GM23338 (cell line): ENCODE results near the gene DYNC2LI1. TPM values are rescaled to one million over a fixed set of nuclear protein-coding genes. Genes with fewer than 3 reads are reported as not detected.

Experiments used
- ATAC-seq: fragments of 200-7000 bp; cut with Tn5 transposase; 3 replicates; pipeline ENCODE4 v1.9.1; 2020
- DNase-seq: peaks from one replicate; pipeline ENCODE4 v3.0.0-alpha.2; 2015; ENCODE audit warnings: low spot score
- H2AFZ ChIP-seq: fragments of 200-600 bp; sonication (generic); 2 replicates; pipeline ENCODE4 v1.8.0; 2016; ENCODE audit warnings: antibody characterized with exemption, mild to moderate bottlenecking, moderate library complexity
- H3F3A ChIP-seq: fragments of 200-600 bp; sonication (generic); replicated peaks from 2 replicates; pipeline ENCODE4 v1.8.0; 2017; ENCODE audit warnings: antibody characterized with exemption, mixed run types, low read depth
- H3K27ac ChIP-seq: fragments of 200-600 bp; sonication (generic); 2 replicates; pipeline ENCODE4 v1.6.1; 2016; ENCODE audit warnings: low read depth
- H3K27me3 ChIP-seq: fragments of 200-600 bp; sonication (generic); 2 replicates; pipeline ENCODE4 v1.8.0; 2016; ENCODE audit warnings: mild to moderate bottlenecking, mixed run types, moderate library complexity; ENCODE audit not compliant: insufficient read depth
- H3K36me3 ChIP-seq: fragments of 200-600 bp; sonication (generic); 2 replicates; pipeline ENCODE4 v1.8.0; 2016; ENCODE audit warnings: mild to moderate bottlenecking; ENCODE audit not compliant: insufficient read depth
- H3K4me1 ChIP-seq: fragments of 200-600 bp; sonication (generic); 2 replicates; pipeline ENCODE4 v1.8.0; 2016; ENCODE audit warnings: mild to moderate bottlenecking, moderate library complexity; ENCODE audit not compliant: insufficient read depth
- H3K4me2 ChIP-seq: fragments of 200-600 bp; sonication (generic); 2 replicates; pipeline ENCODE4 v1.7.1; 2017; ENCODE audit warnings: mixed run types
- H3K4me3 ChIP-seq: fragments of 200-600 bp; sonication (generic); 2 replicates; pipeline ENCODE4 v1.6.1; 2016; ENCODE audit warnings: mixed run types
- H3K79me2 ChIP-seq: fragments of 200-600 bp; sonication (generic); replicated peaks from 2 replicates; pipeline ENCODE4 v1.8.0; 2017; ENCODE audit warnings: mild to moderate bottlenecking; ENCODE audit not compliant: insufficient read depth
- H3K9me2 ChIP-seq: fragments of 200-600 bp; sonication (generic); 2 replicates; pipeline ENCODE4 v1.8.0; 2017; ENCODE audit not compliant: insufficient read depth
- H4K20me1 ChIP-seq: fragments of 200-600 bp; sonication (generic); replicated peaks from 2 replicates; pipeline ENCODE4 v1.8.0; 2017; ENCODE audit warnings: mild to moderate bottlenecking; ENCODE audit not compliant: insufficient read depth
- H3K27ac Mint-ChIP-seq: 2 replicates; pipeline ENCODE4 v1.8.0; 2020; ENCODE audit warnings: inconsistent platforms, mild to moderate bottlenecking, moderate library complexity, mixed read lengths
- H3K27me3 Mint-ChIP-seq: 3 replicates; pipeline ENCODE4 v1.8.0; 2022; ENCODE audit warnings: low read depth, mild to moderate bottlenecking, moderate library complexity, mixed read lengths, inconsistent platforms; ENCODE audit not compliant: insufficient read depth, poor library complexity
- H3K36me3 Mint-ChIP-seq: 3 replicates; pipeline ENCODE4 v1.8.0; 2021; ENCODE audit warnings: low read depth, mild to moderate bottlenecking, inconsistent platforms, moderate library complexity, mixed read lengths
- H3K4me1 Mint-ChIP-seq: 3 replicates; pipeline ENCODE4 v1.8.0; 2020; ENCODE audit warnings: mild to moderate bottlenecking, inconsistent platforms, mixed read lengths
- H3K4me3 Mint-ChIP-seq: 3 replicates; pipeline ENCODE4 v1.8.0; 2021; ENCODE audit warnings: moderate library complexity, mild to moderate bottlenecking, inconsistent platforms, mixed read lengths
- H3K9me3 Mint-ChIP-seq: 3 replicates; pipeline ENCODE4 v1.8.0; 2020; ENCODE audit warnings: moderate library complexity, mild to moderate bottlenecking, inconsistent platforms, mixed read lengths
- EZH2phosphoT487 ChIP-seq: fragments of 200-600 bp; sonication (generic); IDR thresholded peaks from one replicate; pipeline ENCODE4 v1.8.1; 2018; ENCODE audit warnings: antibody characterized with exemption; ENCODE audit not compliant: unreplicated experiment
- JUNB ChIP-seq: IDR thresholded peaks from one replicate; pipeline ENCODE4 v1.6.1; 2016; ENCODE audit warnings: antibody characterized with exemption; ENCODE audit not compliant: unreplicated experiment
- NANOG ChIP-seq: IDR thresholded peaks from 2 replicates; pipeline ENCODE4 v1.6.1; 2016; ENCODE audit warnings: antibody characterized with exemption, borderline replicate concordance
- POLR2AphosphoS5 ChIP-seq: IDR thresholded peaks from 2 replicates; pipeline ENCODE4 v1.6.1; 2016; ENCODE audit warnings: antibody characterized with exemption, low read depth
- STAT1 ChIP-seq: IDR thresholded peaks from one replicate; pipeline ENCODE4 v1.6.1; 2016; ENCODE audit warnings: antibody characterized with exemption; ENCODE audit not compliant: unreplicated experiment
- ZNF114 ChIP-seq: fragments of 250-450 bp; sonication (Bioruptor Pico); IDR thresholded peaks from 2 replicates; pipeline ENCODE4 v1.5.0; 2020; ENCODE audit warnings: mild to moderate bottlenecking, moderate library complexity
- polyA plus RNA-seq: library from polyadenylated mRNA; unstranded; fragments of >200 nt; fragmentation: Nextera tagmentation; extraction: Ambion mirVana; gene quantifications from 2 replicates; pipeline ENCODE4 v1.2.1, GENCODE V29; 2016
- total RNA-seq: library from RNA; depleted of rRNA; stranded (reverse); fragments of >200 nt; shearing (Covaris generic); gene quantifications from 2 replicates; pipeline ENCODE4 v1.2.3, GENCODE V29; 2014
- TF ChIP-seq, protein P1 (sequence below): fragments of 250-450 bp; sonication (Bioruptor Pico); IDR thresholded peaks from 2 replicates; pipeline ENCODE4 v1.5.0; 2020; ENCODE audit warnings: mild to moderate bottlenecking, moderate library complexity
- TF ChIP-seq, protein P2 (sequence below), 2 experiments: fragments of 200-600 bp in 1 of 2; sonication (generic) in 1 of 2; conservative IDR thresholded peaks; 2 replicates each; pipeline versions ENCODE4 v1.5.1 to v1.6.1; 2016 to 2017; ENCODE audit warnings: antibody characterized with exemption in 2 of 2, low read depth in 2 of 2, mild to moderate bottlenecking in 2 of 2, moderate library complexity in 1 of 2
- TF ChIP-seq, protein P3 (sequence below): IDR thresholded peaks from one replicate; pipeline ENCODE4 v1.6.1; 2018; ENCODE audit warnings: antibody characterized with exemption; ENCODE audit not compliant: unreplicated experiment

Gene DYNC2LI1
- total and polyA plus RNA-seq, 2 experiments from 2014 or later: 8.4 to 11.5 TPM

- TF ChIP-seq, protein P1, sequence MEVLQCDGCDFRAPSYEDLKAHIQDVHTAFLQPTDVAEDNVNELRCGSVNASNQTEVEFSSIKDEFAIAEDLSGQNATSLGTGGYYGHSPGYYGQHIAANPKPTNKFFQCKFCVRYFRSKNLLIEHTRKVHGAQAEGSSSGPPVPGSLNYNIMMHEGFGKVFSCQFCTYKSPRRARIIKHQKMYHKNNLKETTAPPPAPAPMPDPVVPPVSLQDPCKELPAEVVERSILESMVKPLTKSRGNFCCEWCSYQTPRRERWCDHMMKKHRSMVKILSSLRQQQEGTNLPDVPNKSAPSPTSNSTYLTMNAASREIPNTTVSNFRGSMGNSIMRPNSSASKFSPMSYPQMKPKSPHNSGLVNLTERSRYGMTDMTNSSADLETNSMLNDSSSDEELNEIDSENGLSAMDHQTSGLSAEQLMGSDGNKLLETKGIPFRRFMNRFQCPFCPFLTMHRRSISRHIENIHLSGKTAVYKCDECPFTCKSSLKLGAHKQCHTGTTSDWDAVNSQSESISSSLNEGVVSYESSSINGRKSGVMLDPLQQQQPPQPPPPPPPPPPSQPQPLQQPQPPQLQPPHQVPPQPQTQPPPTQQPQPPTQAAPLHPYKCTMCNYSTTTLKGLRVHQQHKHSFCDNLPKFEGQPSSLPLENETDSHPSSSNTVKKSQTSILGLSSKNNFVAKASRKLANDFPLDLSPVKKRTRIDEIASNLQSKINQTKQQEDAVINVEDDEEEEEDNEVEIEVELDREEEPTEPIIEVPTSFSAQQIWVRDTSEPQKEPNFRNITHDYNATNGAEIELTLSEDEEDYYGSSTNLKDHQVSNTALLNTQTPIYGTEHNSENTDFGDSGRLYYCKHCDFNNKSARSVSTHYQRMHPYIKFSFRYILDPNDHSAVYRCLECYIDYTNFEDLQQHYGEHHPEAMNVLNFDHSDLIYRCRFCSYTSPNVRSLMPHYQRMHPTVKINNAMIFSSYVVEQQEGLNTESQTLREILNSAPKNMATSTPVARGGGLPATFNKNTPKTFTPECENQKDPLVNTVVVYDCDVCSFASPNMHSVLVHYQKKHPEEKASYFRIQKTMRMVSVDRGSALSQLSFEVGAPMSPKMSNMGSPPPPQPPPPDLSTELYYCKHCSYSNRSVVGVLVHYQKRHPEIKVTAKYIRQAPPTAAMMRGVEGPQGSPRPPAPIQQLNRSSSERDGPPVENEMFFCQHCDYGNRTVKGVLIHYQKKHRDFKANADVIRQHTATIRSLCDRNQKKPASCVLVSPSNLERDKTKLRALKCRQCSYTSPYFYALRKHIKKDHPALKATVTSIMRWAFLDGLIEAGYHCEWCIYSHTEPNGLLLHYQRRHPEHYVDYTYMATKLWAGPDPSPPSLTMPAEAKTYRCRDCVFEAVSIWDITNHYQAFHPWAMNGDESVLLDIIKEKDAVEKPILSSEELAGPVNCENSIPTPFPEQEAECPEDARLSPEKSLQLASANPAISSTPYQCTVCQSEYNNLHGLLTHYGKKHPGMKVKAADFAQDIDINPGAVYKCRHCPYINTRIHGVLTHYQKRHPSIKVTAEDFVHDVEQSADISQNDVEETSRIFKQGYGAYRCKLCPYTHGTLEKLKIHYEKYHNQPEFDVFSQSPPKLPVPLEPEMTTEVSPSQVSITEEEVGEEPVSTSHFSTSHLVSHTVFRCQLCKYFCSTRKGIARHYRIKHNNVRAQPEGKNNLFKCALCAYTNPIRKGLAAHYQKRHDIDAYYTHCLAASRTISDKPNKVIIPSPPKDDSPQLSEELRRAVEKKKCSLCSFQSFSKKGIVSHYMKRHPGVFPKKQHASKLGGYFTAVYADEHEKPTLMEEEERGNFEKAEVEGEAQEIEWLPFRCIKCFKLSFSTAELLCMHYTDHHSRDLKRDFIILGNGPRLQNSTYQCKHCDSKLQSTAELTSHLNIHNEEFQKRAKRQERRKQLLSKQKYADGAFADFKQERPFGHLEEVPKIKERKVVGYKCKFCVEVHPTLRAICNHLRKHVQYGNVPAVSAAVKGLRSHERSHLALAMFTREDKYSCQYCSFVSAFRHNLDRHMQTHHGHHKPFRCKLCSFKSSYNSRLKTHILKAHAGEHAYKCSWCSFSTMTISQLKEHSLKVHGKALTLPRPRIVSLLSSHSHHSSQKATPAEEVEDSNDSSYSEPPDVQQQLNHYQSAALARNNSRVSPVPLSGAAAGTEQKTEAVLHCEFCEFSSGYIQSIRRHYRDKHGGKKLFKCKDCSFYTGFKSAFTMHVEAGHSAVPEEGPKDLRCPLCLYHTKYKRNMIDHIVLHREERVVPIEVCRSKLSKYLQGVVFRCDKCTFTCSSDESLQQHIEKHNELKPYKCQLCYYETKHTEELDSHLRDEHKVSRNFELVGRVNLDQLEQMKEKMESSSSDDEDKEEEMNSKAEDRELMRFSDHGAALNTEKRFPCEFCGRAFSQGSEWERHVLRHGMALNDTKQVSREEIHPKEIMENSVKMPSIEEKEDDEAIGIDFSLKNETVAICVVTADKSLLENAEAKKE (CRISPR knock-in tag): no peak
- TF ChIP-seq, protein P2, sequence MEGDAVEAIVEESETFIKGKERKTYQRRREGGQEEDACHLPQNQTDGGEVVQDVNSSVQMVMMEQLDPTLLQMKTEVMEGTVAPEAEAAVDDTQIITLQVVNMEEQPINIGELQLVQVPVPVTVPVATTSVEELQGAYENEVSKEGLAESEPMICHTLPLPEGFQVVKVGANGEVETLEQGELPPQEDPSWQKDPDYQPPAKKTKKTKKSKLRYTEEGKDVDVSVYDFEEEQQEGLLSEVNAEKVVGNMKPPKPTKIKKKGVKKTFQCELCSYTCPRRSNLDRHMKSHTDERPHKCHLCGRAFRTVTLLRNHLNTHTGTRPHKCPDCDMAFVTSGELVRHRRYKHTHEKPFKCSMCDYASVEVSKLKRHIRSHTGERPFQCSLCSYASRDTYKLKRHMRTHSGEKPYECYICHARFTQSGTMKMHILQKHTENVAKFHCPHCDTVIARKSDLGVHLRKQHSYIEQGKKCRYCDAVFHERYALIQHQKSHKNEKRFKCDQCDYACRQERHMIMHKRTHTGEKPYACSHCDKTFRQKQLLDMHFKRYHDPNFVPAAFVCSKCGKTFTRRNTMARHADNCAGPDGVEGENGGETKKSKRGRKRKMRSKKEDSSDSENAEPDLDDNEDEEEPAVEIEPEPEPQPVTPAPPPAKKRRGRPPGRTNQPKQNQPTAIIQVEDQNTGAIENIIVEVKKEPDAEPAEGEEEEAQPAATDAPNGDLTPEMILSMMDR (conservative IDR thresholded peaks at IDR 0.05; ENCODE audit: low read depth in 2 of 2): no peak
- no peak for TF ChIP-seq ZNF114 (CRISPR knock-in tag)
- TF ChIP-seq NANOG: no peak
These were observed 74.4 kb downstream of the DYNC2LI1 start (continued) for GRCh38 chr2:43848214-43848613.

DNA sequence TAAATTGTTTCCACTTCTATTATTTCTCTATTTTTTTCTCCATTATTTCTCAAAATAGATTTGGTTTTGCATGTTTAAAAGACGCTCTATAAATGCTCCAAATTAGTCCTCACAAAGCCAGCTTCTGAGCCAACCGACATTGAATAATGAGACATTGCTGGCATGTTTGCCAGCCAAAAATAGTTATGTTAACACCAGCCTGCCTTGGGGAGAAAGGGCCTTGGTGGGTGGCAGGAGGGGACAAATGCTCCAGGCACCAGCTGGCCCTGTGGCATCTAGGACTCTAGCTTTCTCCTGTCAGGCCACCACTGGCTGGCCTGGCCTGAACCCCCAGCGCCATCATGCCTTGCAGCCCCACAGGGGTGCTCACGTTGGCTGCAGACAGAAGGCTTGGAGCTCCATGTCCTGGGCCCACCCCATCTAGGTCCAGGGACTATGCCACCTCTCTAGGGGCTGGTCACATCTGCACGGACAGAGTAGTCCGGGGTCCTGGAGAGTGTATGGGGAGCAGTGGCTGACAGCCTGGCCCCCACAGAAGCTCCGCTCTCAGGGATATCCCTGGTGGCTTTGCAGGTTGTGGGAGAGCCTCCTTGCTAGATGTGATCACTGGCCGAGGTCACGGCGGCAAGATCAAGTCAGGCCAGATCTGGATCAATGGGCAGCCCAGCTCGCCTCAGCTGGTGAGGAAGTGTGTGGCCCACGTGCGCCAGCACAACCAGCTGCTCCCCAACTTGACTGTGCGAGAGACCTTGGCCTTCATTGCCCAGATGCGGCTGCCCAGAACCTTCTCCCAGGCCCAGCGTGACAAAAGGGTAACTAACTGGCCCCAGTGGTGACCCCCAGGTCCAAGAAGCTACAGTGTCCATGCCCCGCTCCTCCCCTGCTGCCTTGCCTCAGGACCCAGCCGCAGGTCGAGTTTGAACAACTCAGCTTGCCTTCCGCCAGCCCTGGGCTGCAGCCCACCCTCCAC lies 77.5 kb downstream of the DYNC2LI1 start:
- Histone ChIP-seq H3K36me3 (no peaks in the 10 kb centered on the region), H3K27me3 (0 out of 2 replicates have a peak, but pooled peaks cover 4% of the 10 kb centered on the region), H3K4me3 (no peak overlapping the region), H3K4me1 (no peaks in the 10 kb centered on the region), H2AFZ (no peak overlapping the region), H3K27ac (no peak overlapping the region), H3K4me2 (no peak overlapping the region), H3F3A (no peaks in the 10 kb centered on the region), H4K20me1 (no peaks in the 10 kb centered on the region), H3K9me2 (no peaks in the 10 kb centered on the region), H3K79me2 (no peaks in the 10 kb centered on the region)
- Mint-ChIP-seq H3K36me3 (no peaks in the 10 kb centered on the region), H3K27ac (no peak overlapping the region; the same call in 1 of the 2 replicates), H3K27me3 (peaks cover 5% of the 10 kb centered on the region), H3K4me3 (no peak overlapping the region), H3K4me1 (no peaks in the 10 kb centered on the region), H3K9me3 (no peaks in the 10 kb centered on the region)
- DNase-seq (no peak), ATAC-seq (no peak)
- TF ChIP-seq NANOG (no peak), ZNF114 (CRISPR knock-in tag) (no peak), EZH2phosphoT487 (no peak), POLR2AphosphoS5 (no peak), JUNB (no peak), STAT1 (no peak)
- TF ChIP-seq, protein P2 (conservative IDR thresholded peaks at IDR 0.05; ENCODE audit: low read depth in 2 of 2): no peak
- TF ChIP-seq, protein P3, sequence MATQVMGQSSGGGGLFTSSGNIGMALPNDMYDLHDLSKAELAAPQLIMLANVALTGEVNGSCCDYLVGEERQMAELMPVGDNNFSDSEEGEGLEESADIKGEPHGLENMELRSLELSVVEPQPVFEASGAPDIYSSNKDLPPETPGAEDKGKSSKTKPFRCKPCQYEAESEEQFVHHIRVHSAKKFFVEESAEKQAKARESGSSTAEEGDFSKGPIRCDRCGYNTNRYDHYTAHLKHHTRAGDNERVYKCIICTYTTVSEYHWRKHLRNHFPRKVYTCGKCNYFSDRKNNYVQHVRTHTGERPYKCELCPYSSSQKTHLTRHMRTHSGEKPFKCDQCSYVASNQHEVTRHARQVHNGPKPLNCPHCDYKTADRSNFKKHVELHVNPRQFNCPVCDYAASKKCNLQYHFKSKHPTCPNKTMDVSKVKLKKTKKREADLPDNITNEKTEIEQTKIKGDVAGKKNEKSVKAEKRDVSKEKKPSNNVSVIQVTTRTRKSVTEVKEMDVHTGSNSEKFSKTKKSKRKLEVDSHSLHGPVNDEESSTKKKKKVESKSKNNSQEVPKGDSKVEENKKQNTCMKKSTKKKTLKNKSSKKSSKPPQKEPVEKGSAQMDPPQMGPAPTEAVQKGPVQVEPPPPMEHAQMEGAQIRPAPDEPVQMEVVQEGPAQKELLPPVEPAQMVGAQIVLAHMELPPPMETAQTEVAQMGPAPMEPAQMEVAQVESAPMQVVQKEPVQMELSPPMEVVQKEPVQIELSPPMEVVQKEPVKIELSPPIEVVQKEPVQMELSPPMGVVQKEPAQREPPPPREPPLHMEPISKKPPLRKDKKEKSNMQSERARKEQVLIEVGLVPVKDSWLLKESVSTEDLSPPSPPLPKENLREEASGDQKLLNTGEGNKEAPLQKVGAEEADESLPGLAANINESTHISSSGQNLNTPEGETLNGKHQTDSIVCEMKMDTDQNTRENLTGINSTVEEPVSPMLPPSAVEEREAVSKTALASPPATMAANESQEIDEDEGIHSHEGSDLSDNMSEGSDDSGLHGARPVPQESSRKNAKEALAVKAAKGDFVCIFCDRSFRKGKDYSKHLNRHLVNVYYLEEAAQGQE: no peak
